ENCODE measurements around the gene TCF7L2. TPM values are rescaled to one million over a fixed set of nuclear protein-coding genes. Genes with fewer than 3 reads are reported as not detected.

Gene TCF7L2
- polyA plus RNA-seq, 1 experiment: 11.3 TPM

GRCh38 chr10:112911206-112911605 is 38.8 kb upstream of the TCF7L2 start:
- Histone ChIP-seq H3K36me3 (ENCODE audit: control insufficient read depth, insufficient read depth, low read length) (no peaks in the 10 kb centered on the region), H3K27me3 (ENCODE audit: control insufficient read depth, insufficient read depth, low read length) (no peaks in the 10 kb centered on the region), H3K4me3 (ENCODE audit: low read depth, low read length) (no peak overlapping the region)
- CTCF ChIA-PET: no interaction called here
- DNase-seq (ENCODE audit: low read depth): no peak
- no peak for TF ChIP-seq CTCF (IDR thresholded peaks at IDR 0.05; ENCODE audit: insufficient read depth, low read depth, low read length)
- POLR2A ChIA-PET: no interaction called here

- no peak for DNase-seq (ENCODE audit: low read depth)
These were observed 37.6 kb upstream of the TCF7L2 start for GRCh38 chr10:112912410-112912928.

GRCh38 chr10:112913255-112913654 is 36.8 kb upstream of the TCF7L2 start:
- CTCF ChIA-PET: no interaction called here
- POLR2A ChIA-PET: no interaction called here

More at GRCh38 chr10:112912410-112912928, 37.6 kb upstream of the TCF7L2 start:
- Histone ChIP-seq H3K4me3 (ENCODE audit: low read depth, low read length) (no peak overlapping the region), H3K36me3 (ENCODE audit: control insufficient read depth, insufficient read depth, low read length) (no peaks in the 10 kb centered on the region), H3K27me3 (ENCODE audit: control insufficient read depth, insufficient read depth, low read length) (no peaks in the 10 kb centered on the region)
- TF ChIP-seq CTCF (IDR thresholded peaks at IDR 0.05; ENCODE audit: insufficient read depth, low read depth, low read length): no peak
- POLR2A ChIA-PET: no interaction called here
- CTCF ChIA-PET: no interaction called here

GRCh38 chr10:112913661-112914287 is 36.3 kb upstream of the TCF7L2 start:
- DNase-seq (ENCODE audit: low read depth): no peak
- no peaks in the 10 kb centered on the region for H3K27me3 ChIP-seq (ENCODE audit: control insufficient read depth, insufficient read depth, low read length)
- ChIA-PET POLR2A (no interaction called here), CTCF (no interaction called here)
- H3K4me3 ChIP-seq (ENCODE audit: low read depth, low read length): no peak overlapping the region
- no peak for TF ChIP-seq CTCF (IDR thresholded peaks at IDR 0.05; ENCODE audit: insufficient read depth, low read depth, low read length)
- no peaks in the 10 kb centered on the region for H3K36me3 ChIP-seq (ENCODE audit: control insufficient read depth, insufficient read depth, low read length)

More at GRCh38 chr10:112913255-112913654, 36.8 kb upstream of the TCF7L2 start:
- DNase-seq (ENCODE audit: low read depth): no peak
- Histone ChIP-seq H3K4me3 (ENCODE audit: low read depth, low read length) (no peak overlapping the region), H3K36me3 (ENCODE audit: control insufficient read depth, insufficient read depth, low read length) (no peaks in the 10 kb centered on the region), H3K27me3 (ENCODE audit: control insufficient read depth, insufficient read depth, low read length) (no peaks in the 10 kb centered on the region)
- no peak for TF ChIP-seq CTCF (IDR thresholded peaks at IDR 0.05; ENCODE audit: insufficient read depth, low read depth, low read length)

GRCh38 chr10:112914288-112914952 is 35.6 kb upstream of the TCF7L2 start:
- Histone ChIP-seq H3K27me3 (ENCODE audit: control insufficient read depth, insufficient read depth, low read length) (no peaks in the 10 kb centered on the region), H3K36me3 (ENCODE audit: control insufficient read depth, insufficient read depth, low read length) (no peaks in the 10 kb centered on the region), H3K4me3 (ENCODE audit: low read depth, low read length) (no peak overlapping the region)
- TF ChIP-seq CTCF (IDR thresholded peaks at IDR 0.05; ENCODE audit: insufficient read depth, low read depth, low read length): no peak
- ChIA-PET POLR2A (no interaction called here), CTCF (no interaction called here)
- DNase-seq (ENCODE audit: low read depth): no peak
